ENCODE data around the gene SEC24D. TPM values are rescaled to one million over a fixed set of nuclear protein-coding genes. Genes with fewer than 3 reads are reported as not detected.

Gene SEC24D
- total RNA-seq, 4 donors from 2014 or later = 47.4 to 54.9 (median 52.8) TPM

DNA sequence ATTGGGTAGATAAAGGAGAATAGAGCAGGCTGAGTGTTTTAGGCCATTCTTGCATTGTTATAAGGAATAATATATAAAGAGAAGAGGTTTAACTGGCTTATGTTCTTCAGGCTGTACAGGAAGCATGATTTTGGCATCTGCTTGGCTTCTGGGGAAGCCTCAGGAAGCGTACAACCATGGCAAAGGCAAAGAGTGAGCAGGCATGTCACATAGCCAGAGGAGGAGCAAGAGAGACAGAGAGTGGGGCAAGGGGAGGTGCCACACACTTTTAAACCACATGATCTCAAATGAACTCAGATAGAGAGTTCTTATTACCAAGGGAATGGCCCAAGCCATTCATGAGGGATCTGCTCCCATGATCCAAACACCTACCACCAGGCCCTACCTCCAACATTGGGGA, 155.1 kb downstream of the SEC24D start:
- TF ChIP-seq, protein P1, sequence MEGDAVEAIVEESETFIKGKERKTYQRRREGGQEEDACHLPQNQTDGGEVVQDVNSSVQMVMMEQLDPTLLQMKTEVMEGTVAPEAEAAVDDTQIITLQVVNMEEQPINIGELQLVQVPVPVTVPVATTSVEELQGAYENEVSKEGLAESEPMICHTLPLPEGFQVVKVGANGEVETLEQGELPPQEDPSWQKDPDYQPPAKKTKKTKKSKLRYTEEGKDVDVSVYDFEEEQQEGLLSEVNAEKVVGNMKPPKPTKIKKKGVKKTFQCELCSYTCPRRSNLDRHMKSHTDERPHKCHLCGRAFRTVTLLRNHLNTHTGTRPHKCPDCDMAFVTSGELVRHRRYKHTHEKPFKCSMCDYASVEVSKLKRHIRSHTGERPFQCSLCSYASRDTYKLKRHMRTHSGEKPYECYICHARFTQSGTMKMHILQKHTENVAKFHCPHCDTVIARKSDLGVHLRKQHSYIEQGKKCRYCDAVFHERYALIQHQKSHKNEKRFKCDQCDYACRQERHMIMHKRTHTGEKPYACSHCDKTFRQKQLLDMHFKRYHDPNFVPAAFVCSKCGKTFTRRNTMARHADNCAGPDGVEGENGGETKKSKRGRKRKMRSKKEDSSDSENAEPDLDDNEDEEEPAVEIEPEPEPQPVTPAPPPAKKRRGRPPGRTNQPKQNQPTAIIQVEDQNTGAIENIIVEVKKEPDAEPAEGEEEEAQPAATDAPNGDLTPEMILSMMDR (IDR thresholded peaks at IDR 0.05) = no peak
- ATAC-seq (ENCODE audit: low FRiP score) (no peak), DNase-seq (ENCODE audit: low spot score) (no peak)

DNA sequence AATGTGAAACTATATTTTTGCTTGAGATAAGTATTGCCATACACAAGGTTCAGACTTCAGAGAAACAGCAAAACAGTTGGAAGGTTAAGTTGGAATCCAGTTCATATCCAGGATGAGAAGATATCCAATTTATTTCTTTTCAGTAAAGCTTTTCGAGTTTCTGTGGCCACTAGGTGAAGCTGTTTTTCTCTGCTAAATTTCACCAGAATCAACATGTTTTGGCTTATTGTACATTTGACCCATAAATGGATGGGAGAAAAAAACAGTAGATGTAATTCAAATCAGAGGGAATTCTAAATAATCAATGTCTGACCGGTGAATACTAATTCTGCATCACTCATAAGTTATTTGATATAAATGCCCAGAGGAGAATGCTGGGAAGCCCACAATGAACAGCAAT, 159.8 kb downstream of the SEC24D start:
- no peak for DNase-seq (ENCODE audit: low spot score)
- TF ChIP-seq, protein P1 (IDR thresholded peaks at IDR 0.05) = no peak
- no peak for ATAC-seq (ENCODE audit: low FRiP score)

Other genes with a start within 250 kb of the SEC24D start
- gene METTL14, start 150.7 kb downstream of the SEC24D start, total RNA-seq = 10 to 100 TPM; 24.4 to 67.8 (median 31.7) TPM
- 10 to 100 TPM; 23.3 to 72.0 (median 41.3) TPM for gene SYNPO2, start 52.7 kb upstream of the SEC24D start, total RNA-seq